GM21526 (cell line): ENCODE data around the gene CTRB2.
"Not testable (repeated sequence)": the region's sequence is repeated elsewhere in the genome, so short reads cannot be mapped to it uniquely, and the experiment has no call there.

Experiments used
- ATAC-seq: cut with Tn5 transposase; IDR thresholded peaks from one replicate; pipeline ENCODE4 v1.9.1; 2021; ENCODE audit warnings: moderate library complexity; ENCODE audit not compliant: unreplicated experiment, low FRiP score

The CTRB2 gene

GRCh38 chr16:75243667-75244224 lies 36.8 kb upstream of the CTRB2 start:
- ATAC-seq = no peak

- ATAC-seq = not testable (repeated sequence)
Observed at GRCh38 chr16:75242436-75243078, 35.6 kb upstream of the CTRB2 start.

GRCh38 chr16:75241955-75242354 lies 35.0 kb upstream of the CTRB2 start:
- no peak for ATAC-seq

DNA sequence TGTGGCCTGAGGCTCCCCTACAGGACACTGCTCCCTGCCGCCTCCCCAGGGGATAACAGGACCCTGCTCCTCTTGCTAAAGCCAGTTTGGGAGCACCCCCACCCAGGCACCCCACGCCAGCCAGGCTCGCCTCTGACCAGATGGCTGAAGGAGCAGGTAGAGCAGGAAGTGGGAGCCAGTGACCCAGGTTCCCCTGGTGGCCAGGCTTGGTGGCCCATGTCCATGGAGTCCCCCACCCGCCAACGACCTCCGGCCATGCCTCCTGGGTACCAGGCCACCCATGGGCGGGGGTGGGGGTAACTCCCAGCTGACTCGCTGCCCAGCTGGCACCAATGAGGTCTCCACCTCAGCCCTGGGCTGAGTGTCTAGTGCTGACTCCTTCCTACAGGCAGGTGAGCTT lies 34.5 kb upstream of the CTRB2 start:
- no peak for ATAC-seq

DNA sequence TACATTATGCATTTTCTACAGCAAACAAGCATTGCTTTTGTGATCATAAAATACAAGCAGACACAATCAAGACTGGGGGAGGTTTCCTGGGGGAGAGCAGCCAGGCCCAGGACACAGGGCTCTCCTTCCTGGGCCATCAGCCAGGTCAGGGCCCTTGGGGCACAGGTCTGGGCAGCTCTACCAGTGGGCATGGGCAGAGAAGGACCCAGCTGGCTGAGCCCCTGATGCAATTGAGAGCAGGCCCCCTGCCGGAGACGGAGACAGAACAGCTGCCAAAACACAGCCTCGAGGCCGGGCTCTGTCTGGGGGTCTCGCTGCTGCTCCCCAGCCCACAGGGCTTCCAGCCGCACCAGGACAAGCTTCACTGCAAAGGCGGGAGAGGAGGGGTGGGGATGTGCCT lies 33.7 kb upstream of the CTRB2 start:
- not testable (repeated sequence) for ATAC-seq

- no peak for ATAC-seq
Observed at GRCh38 chr16:75239542-75240122, 32.7 kb upstream of the CTRB2 start.

DNA sequence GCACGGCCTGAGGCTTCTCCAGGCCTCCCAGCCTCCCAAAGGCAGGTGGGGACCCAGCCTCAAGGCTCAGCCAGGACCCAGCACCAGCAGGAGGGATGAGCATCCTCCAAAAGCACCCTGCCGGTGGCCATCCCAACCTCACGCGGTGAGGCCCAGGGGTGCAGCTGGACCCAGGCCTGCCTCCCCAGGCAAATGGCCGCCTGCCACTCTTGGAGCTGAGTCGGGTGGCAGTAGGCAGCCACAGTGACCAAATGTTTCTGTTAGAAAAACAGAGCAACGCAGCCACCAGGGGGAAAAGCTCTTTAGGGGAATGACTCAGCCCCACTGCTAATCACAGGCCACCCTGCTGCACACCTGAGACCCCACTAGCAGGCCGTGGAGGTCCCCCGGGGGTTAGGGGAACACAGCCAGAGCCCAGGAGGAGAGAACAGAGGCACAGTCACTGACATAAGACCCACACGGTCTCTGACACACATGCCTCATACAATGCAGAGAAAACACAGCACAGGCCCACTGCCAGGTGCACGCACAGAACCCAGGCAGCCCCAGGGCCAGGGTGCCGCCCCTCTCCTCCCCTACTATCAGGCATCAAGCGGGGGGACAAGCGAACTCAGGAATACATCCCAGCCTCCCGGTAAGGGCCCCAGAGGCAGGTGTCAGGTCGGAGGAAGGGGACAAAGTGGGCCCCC lies 32.0 kb upstream of the CTRB2 start:
- ATAC-seq = no peak

- no peak for ATAC-seq
Observed at GRCh38 chr16:75238132-75238852, 31.3 kb upstream of the CTRB2 start.

DNA sequence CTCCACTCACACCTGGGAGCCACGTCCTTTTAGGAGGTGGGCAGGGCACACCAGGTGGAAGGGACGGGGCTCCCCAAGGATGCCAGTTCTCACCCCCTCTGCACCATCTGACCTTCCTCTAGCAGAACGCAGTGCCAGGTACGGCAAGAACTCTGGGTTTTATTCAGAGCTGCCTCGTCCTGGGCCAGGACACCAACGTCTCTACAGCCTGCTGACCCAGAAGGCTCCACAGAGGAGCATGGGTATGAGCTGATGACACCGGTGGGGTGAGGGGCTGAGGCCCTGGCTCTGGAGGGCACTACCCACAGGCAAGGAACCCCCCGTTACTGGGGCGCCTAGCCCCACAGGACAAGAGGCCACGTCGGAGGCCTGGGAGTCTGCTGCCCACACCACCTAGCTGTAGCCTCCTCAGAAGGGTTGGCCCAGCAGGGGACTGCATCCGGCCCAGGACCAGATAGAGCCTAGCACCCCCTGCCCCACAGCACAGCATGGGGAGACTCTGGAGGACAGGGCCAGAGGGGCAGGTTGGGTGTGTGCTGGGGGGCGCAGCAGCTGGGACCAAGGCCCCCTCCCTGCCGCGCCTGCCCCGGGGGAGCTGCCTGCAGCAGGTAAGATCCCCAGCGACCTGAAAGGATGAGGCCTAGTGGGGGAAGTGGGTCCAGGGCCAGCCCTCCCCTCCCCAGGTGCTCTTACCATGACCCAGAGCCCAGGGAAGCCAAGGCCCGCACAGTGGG lies 30.6 kb upstream of the CTRB2 start:
- ATAC-seq = no peak

- no peak for ATAC-seq
Observed at GRCh38 chr16:75236736-75237397, 29.9 kb upstream of the CTRB2 start.

GRCh38 chr16:75236232-75236631 lies 29.3 kb upstream of the CTRB2 start:
- ATAC-seq = no peak

DNA sequence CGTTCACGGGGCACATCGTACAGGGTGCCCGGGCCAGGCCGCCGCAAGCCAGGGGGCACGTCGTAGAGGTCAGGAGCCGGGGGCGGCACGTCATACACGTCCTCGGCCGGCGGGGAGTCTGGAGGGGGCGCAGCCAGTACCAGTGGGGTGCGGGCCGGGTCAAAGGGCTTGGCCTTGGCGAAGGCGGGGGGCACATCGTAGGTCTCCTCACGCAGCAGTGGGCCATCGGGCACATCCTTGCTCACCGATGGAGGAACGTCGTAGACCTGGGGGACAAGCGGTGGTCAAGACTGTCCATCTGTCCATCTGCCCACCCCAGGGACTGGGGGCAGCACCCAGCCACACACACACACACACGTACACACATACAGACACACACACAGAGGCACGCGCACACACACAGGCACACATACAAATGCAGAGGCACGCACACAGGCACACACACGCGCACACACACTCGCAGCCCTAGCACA lies 28.8 kb upstream of the CTRB2 start:
- no peak for ATAC-seq

- ATAC-seq = no peak
Observed at GRCh38 chr16:75234856-75235696, 28.1 kb upstream of the CTRB2 start.

- ATAC-seq = no peak
Observed at GRCh38 chr16:75233611-75233938, 26.6 kb upstream of the CTRB2 start.

DNA sequence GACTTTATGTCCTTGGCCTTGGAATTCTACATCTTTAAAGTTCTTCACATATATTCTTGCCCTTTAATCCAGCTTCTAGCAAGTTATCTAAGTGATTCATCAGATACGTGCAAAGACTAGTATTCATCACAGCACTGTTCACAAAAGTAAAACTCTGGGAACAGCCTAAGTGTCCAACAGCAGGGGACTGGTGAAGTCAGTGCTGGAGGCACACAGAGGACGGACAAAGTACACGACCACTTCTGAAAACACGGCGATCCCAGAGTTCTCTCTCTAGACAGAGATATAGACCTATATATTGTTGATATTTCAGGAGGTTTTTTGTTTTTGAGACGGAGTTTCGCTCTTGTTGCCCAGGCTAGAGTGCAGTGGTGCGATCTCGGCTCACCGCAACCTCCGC lies 24.6 kb upstream of the CTRB2 start:
- ATAC-seq = no peak

- no peak for ATAC-seq
Observed at GRCh38 chr16:75230471-75231110, 23.6 kb upstream of the CTRB2 start.

GRCh38 chr16:75229172-75230031 lies 22.4 kb upstream of the CTRB2 start:
- no peak for ATAC-seq
